NCI-H2227 treated with DMSO at 0.1 percent for 48 hours (cell line): ENCODE measurements around the gene OGFRL1.
A peak's percentile ranks its signal among the peaks of the same experiment; 100 is the strongest.
"Not testable (repeated sequence)": the region's sequence is repeated elsewhere in the genome, so short reads cannot be mapped to it uniquely, and the experiment has no call there.

Experiments
- DNase-seq: peaks from one replicate; lab custom pipeline; 2025; lab: John Stamatoyannopoulos, UW

Gene OGFRL1

GRCh38 chr6:71288228-71289038 lies at the start of gene OGFRL1:
OGFRL1 (plus strand) TSS chr6:71288811; CDS start chr6:71288937, 126 bp downstream.
- peak; percentile 75 for DNase-seq

GRCh38 chr6:71239694-71240093 lies 48.9 kb upstream of the OGFRL1 start:
- no peak for DNase-seq

- DNase-seq, result no peak
Measured at GRCh38 chr6:71245265-71246049, 43.2 kb upstream of the OGFRL1 start.

- no peak for DNase-seq
Measured at GRCh38 chr6:71246596-71246995, 42.0 kb upstream of the OGFRL1 start.

GRCh38 chr6:71248306-71248765 lies 40.3 kb upstream of the OGFRL1 start:
- DNase-seq, result peak; percentile 25

- DNase-seq, result no peak
Measured at GRCh38 chr6:71248878-71249544, 39.6 kb upstream of the OGFRL1 start.

- no peak for DNase-seq
Measured at GRCh38 chr6:71250099-71250602, 38.5 kb upstream of the OGFRL1 start.

DNA sequence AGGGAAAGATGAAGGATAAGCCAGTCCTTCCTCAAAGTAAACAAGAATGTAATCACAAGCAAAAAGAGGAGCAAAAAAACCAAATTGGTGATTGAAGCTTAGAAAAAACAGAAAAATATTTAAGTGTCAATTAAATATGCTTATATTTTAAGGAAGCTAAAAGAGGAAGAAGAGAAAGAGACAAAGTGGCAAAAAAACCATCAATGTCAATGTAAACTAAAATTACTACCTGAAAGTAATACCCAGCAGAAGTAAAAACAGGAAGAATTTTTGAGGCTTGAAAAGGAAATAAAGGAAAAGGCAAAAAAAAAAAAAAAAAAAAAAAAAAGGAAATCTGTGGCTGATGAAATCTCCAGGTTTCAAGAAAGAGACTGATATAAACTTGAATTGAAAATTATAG lies 36.2 kb upstream of the OGFRL1 start:
- DNase-seq, result no peak

DNA sequence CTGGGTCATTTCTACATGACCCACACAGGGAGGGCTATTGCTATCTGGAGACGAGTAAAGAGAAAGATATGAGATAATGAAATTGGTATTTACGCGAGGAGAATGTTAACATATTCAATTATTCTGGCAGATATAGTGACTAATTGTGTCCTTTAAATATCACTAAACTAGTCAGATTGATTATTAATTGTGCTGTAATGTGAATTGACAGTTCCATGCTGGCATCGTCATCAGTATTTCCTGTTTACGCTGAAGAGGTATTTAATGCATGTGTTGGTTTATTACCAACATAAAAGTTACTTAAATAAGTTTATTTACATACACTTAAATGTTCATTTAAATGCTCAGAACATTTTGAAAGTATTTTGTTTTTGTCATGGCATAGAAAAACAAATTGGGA lies 35.7 kb upstream of the OGFRL1 start:
- DNase-seq, result no peak

GRCh38 chr6:71254323-71254722 lies 34.3 kb upstream of the OGFRL1 start:
- DNase-seq, result peak; percentile 19

- DNase-seq, result no peak
Measured at GRCh38 chr6:71258078-71258866, 30.3 kb upstream of the OGFRL1 start.

DNA sequence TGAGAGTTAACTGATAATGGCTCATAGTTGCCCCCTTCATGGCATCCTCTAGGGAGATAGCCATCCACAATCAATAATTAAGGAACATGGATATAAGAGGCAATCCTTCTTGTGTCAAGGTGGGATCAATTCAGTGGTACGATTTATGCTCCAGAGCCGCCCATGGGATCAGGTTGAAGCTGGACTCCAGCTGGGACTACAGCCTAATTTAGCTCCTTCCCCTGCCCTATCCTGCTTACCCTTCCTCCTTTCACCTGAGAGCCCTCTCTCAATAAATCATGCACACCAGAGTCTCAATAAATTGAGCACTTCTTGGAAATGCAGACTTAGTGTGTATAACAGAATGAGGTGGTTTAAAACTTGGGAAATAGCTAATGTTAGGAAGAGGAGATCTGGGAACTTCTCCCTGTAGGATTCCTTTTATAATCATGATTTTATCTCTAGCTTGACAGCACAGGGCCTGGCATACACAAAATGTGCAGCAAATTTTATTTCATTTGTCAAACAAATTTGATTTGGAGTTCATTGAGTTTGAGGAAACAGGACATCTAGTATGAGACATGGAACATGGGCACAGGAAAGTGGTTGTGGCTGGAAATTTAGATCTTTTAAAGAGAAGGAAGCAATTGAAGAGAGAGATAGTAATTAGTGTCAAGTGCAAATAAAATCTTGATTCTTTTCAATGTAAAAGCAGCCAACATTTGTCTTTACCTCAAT lies 28.6 kb upstream of the OGFRL1 start:
- no peak for DNase-seq

DNA sequence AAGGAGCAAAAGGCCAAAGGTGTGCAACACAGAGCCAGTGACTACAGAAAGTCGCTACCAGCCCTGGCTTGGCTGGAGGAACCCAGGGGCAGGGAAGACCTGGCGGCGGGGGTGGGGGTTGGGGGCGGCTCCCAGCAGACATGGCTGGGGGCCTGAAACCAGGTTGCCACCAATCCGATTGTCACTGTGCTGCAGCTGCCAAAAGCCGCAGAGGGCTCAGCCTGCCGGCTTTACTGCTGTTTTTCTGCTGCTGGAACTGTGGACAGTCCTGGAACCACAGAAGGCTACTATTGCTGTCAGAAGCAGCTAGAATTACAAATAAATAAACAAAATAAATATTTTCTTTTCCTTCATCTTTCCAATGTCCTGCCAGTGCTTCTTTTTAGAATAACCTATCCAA lies 25.7 kb upstream of the OGFRL1 start:
- no peak for DNase-seq

DNA sequence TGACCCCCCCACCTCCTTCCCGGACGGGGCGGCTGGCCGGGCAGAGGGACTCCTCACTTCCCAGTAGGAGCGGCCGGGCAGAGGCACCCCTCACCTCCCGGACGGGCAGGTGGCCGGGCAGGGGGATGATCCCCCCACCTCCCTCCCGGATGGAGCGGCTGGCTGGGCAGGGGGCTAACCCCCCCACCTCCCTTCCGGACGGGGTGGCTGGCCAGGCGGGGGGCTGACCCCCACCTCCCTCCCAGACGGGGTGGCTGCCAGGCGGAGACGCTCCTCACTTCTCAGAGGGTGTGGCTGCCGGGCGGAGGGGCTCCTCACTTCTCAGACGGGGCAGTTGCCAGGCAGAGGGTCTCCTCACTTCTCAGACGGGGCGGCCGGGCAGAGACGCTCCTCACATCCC lies 22.2 kb upstream of the OGFRL1 start:
- not testable (repeated sequence) for DNase-seq

GRCh38 chr6:71268735-71269437 lies 19.7 kb upstream of the OGFRL1 start:
- no peak for DNase-seq

GRCh38 chr6:71277926-71278600 lies 10.5 kb upstream of the OGFRL1 start:
- no peak for DNase-seq

DNA sequence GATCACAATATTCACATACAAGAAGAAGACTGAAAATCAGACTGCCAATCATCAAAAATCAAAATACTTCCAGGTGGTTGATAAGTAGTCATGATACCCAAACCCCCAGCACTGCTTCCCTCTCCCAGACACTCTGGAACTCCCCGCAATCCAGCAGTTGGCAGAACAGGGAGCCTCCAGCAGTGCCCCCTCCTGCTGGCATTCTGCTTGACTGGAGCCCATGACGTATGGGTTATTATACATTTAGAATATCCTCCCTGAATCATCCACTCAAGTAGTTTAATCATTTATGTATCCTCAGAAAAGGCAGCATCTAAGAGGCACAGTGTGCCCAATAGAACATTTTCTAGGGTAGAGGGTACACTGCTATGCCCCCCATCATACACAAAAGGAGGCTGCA lies 9.3 kb upstream of the OGFRL1 start:
- DNase-seq, result no peak

- no peak for DNase-seq
Measured at GRCh38 chr6:71279740-71280139, 8.9 kb upstream of the OGFRL1 start.

GRCh38 chr6:71280701-71281100 lies 7.9 kb upstream of the OGFRL1 start:
- DNase-seq, result no peak

- DNase-seq, result no peak
Measured at GRCh38 chr6:71284785-71285184, 3.8 kb upstream of the OGFRL1 start.
